RWPE2 (cell line): ENCODE results near the gene GIMAP1.

Experiments used
- ATAC-seq: fragments of 200-7000 bp; cut with Tn5 transposase; 3 replicates; pipeline ENCODE4 v1.9.1; 2021; ENCODE audit warnings: low read depth
- DNase-seq: peaks from one replicate; pipeline ENCODE4 v3.0.0-alpha.2; 2020; ENCODE audit warnings: low spot score
- H3K27ac ChIP-seq: fragments of 450-650 bp; 2 replicates; pipeline ENCODE4 v1.5.1; 2017; ENCODE audit warnings: mild to moderate bottlenecking; ENCODE audit not compliant: poor library complexity, severe bottlenecking
- H3K27me3 ChIP-seq: fragments of 250-450 bp; sonication (Bioruptor Pico); 2 replicates; pipeline ENCODE4 v1.5.1; 2021; ENCODE audit warnings: mild to moderate bottlenecking, moderate library complexity; ENCODE audit not compliant: insufficient read depth, poor library complexity, severe bottlenecking
- H3K36me3 ChIP-seq: fragments of 250-450 bp; sonication (Bioruptor Pico); 2 replicates; pipeline ENCODE4 v1.5.1; 2020; ENCODE audit warnings: low read depth, mild to moderate bottlenecking, moderate library complexity
- H3K4me1 ChIP-seq: fragments of 250-450 bp; sonication (Bioruptor Pico); 2 replicates; pipeline ENCODE4 v1.5.1; 2021; ENCODE audit warnings: mild to moderate bottlenecking, moderate library complexity; ENCODE audit not compliant: insufficient read depth, poor library complexity, severe bottlenecking
- H3K4me3 ChIP-seq: fragments of 250-450 bp; sonication (Bioruptor Pico); 2 replicates; pipeline ENCODE4 v1.5.1; 2021; ENCODE audit warnings: mild to moderate bottlenecking, moderate library complexity; ENCODE audit not compliant: severe bottlenecking
- H3K9me3 ChIP-seq: fragments of 250-450 bp; sonication (Bioruptor Pico); 2 replicates; pipeline ENCODE4 v1.5.1; 2021; ENCODE audit warnings: mild to moderate bottlenecking, moderate library complexity; ENCODE audit not compliant: severe bottlenecking
- CTCF ChIP-seq: fragments of 450-650 bp; IDR thresholded peaks from one replicate; pipeline ENCODE4 v1.5.1; 2017; ENCODE audit warnings: mild to moderate bottlenecking, moderate library complexity; ENCODE audit not compliant: poor library complexity, severe bottlenecking

GIMAP1 gene

GRCh38 chr7:150769768-150770167 lies 53.4 kb downstream of the GIMAP1 start:
- Histone ChIP-seq H3K27me3 (peaks cover 4% of the 10 kb centered on the region), H3K27ac (no peak overlapping the region), H3K9me3 (no peaks in the 10 kb centered on the region), H3K36me3 (no peaks in the 10 kb centered on the region), H3K4me3 (no peak overlapping the region), H3K4me1 (no peaks in the 10 kb centered on the region)
- no peak for TF ChIP-seq CTCF
- DNase-seq (no peak), ATAC-seq (no peak)
